Fibroblast of pulmonary artery (primary cell): ENCODE results near the gene TSPAN9.

Experiments
- DNase-seq: peaks from one replicate; pipeline ENCODE4 v3.0.0-alpha.2; 2010; ENCODE audit warnings: low read depth
- H3K4me3 ChIP-seq: replicated peaks from 2 replicates; pipeline ENCODE4 v1.5.1; 2011; ENCODE audit warnings: low read depth, mild to moderate bottlenecking, control low read depth, low read length, moderate library complexity
- CTCF ChIP-seq: IDR thresholded peaks from 2 replicates; pipeline ENCODE4 v1.5.1; 2011; ENCODE audit warnings: mild to moderate bottlenecking, control low read depth, low read length, inconsistent platforms; ENCODE audit errors: missing control alignments

The TSPAN9 gene

GRCh38 chr12:3261782-3262359 lies 184.7 kb downstream of the TSPAN9 start:
- DNase-seq: peak; percentile 45
- H3K4me3 ChIP-seq: no peak overlapping the region
- TF ChIP-seq CTCF: peak; percentile 4

- DNase-seq: no peak
- no peak overlapping the region for H3K4me3 ChIP-seq
- TF ChIP-seq CTCF: no peak
Observed at GRCh38 chr12:3262470-3262869, 185.3 kb downstream of the TSPAN9 start.

- no peak overlapping the region for H3K4me3 ChIP-seq
- TF ChIP-seq CTCF: no peak
- no peak for DNase-seq
Observed at GRCh38 chr12:3263282-3263681, 186.1 kb downstream of the TSPAN9 start.

- TF ChIP-seq CTCF: no peak
Observed at GRCh38 chr12:3263939-3264922, 187.1 kb downstream of the TSPAN9 start.

GRCh38 chr12:3265406-3265805 lies 188.2 kb downstream of the TSPAN9 start:
- no peak for TF ChIP-seq CTCF
- DNase-seq: no peak
- no peak overlapping the region for H3K4me3 ChIP-seq

More at GRCh38 chr12:3263939-3264922, 187.1 kb downstream of the TSPAN9 start:
- no peak overlapping the region for H3K4me3 ChIP-seq
- DNase-seq: no peak

GRCh38 chr12:3266638-3267037 lies 189.5 kb downstream of the TSPAN9 start:
- no peak overlapping the region for H3K4me3 ChIP-seq
- TF ChIP-seq CTCF: no peak
- DNase-seq: no peak
